CD4-positive, CD25-positive, alpha-beta regulatory T cell (primary cell): ENCODE measurements around the gene CD200. TPM values are rescaled to one million over a fixed set of nuclear protein-coding genes. Genes with fewer than 3 reads are reported as not detected.
"Not testable (repeated sequence)": the region's sequence is repeated elsewhere in the genome, so short reads cannot be mapped to it uniquely, and the experiment has no call there.

Experiments used
- ATAC-seq, 2 donors: fragments of 150-1000 bp; cut with Tn5 transposase; one replicate each; pipeline ENCODE4 v1.10.0; 2021; ENCODE audit warnings: low read depth in 2 of 2, moderate number of reproducible peaks in 2 of 2, moderate library complexity in 1 of 2
- DNase-seq, 3 donors: peaks; one replicate each; pipeline versions ENCODE4 v3.0.0 to v3.0.0-alpha.2; 2012 to 2022; ENCODE audit warnings: mixed read lengths in 1 of 3
- H3K27ac ChIP-seq: one replicate; pipeline ENCODE4 v1.7.0; 2013; ENCODE audit warnings: mild to moderate bottlenecking, low read length; ENCODE audit not compliant: insufficient read depth, poor library complexity, severe bottlenecking
- H3K27me3 ChIP-seq: one replicate; pipeline ENCODE4 v1.7.0; 2013; ENCODE audit warnings: low read length; ENCODE audit not compliant: control insufficient read depth, insufficient read depth
- H3K36me3 ChIP-seq: one replicate; pipeline ENCODE4 v1.7.0; 2013; ENCODE audit warnings: mild to moderate bottlenecking, low read length, moderate library complexity; ENCODE audit not compliant: control insufficient read depth, insufficient read depth
- H3K4me1 ChIP-seq: 2 replicates; pipeline ENCODE4 v1.7.0; 2013; ENCODE audit warnings: mild to moderate bottlenecking, low read length; ENCODE audit not compliant: insufficient read depth, control insufficient read depth, poor library complexity, severe bottlenecking
- H3K4me3 ChIP-seq: one replicate; pipeline ENCODE4 v1.7.0; 2013; ENCODE audit warnings: low read depth, mild to moderate bottlenecking, low read length, moderate library complexity
- H3K9me3 ChIP-seq, 2 experiments: 1 replicate in 1 of 2; 2 replicates in 1 of 2; pipeline ENCODE4 v1.7.0; 2013; ENCODE audit warnings: low read length in 2 of 2, mild to moderate bottlenecking in 1 of 2, moderate library complexity in 1 of 2; ENCODE audit not compliant: control insufficient read depth in 2 of 2
- H3K27ac Mint-ChIP-seq, 3 donors: one replicate each; pipeline ENCODE4 v1.8.0; 2020 to 2022; ENCODE audit warnings: mild to moderate bottlenecking in 3 of 3, mixed read lengths in 3 of 3, moderate library complexity in 2 of 3
- H3K27me3 Mint-ChIP-seq: one replicate; pipeline ENCODE4 v1.8.0; 2022; ENCODE audit warnings: mild to moderate bottlenecking, mixed read lengths
- H3K36me3 Mint-ChIP-seq: one replicate; pipeline ENCODE4 v1.8.0; 2020; ENCODE audit warnings: mixed read lengths
- H3K4me1 Mint-ChIP-seq, 4 donors: one replicate each; pipeline ENCODE4 v1.8.0; 2020 to 2022; ENCODE audit warnings: mixed read lengths in 4 of 4, mild to moderate bottlenecking in 1 of 4
- H3K4me3 Mint-ChIP-seq, 4 donors: one replicate each; pipeline ENCODE4 v1.8.0; 2020 to 2022; ENCODE audit warnings: mild to moderate bottlenecking in 4 of 4, mixed read lengths in 4 of 4, moderate library complexity in 3 of 4
- H3K9me3 Mint-ChIP-seq, 7 donors: one replicate each; pipeline ENCODE4 v1.8.0; 2020 to 2022; ENCODE audit warnings: mixed read lengths in 7 of 7, mild to moderate bottlenecking in 3 of 7, moderate library complexity in 2 of 7
- polyA plus RNA-seq, 4 donors: library from polyadenylated mRNA; unstranded; fragments of 300-500 nt; fragmentation: Illumina TruSeq; gene quantifications; one replicate each; pipeline ENCODE4 v1.2.3, GENCODE V29; 2021
- total RNA-seq: library from RNA; stranded (reverse); gene quantifications from one replicate; pipeline ENCODE4 v1.2.3, GENCODE V29; 2022

Gene CD200
- total and polyA plus RNA-seq, 5 donors from 2014 or later = 1.9 to 4.8 (median 2.8) TPM

DNA sequence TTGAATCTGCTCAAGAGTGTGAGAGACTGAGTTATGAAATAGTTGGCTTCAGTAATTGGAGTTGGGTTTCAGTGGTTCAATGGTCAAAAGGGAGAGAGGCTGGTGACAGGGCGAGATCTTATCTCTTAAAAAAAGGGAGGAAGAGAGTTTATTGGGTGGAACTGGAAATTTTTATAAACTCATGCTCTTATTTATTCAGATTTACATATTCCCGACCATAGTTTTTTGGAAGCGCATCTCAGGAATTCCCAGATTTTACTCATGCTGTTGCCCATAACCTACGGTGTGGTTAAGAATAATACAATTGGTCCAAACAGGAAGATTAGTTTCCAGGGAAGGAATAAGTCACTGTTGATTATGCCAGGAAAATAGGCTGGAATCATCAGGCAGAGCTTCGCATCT is 41.4 kb downstream of the CD200 start:
- Histone ChIP-seq H3K27me3 (no peaks in the 10 kb centered on the region), H3K27ac (no peak overlapping the region), H3K9me3 (no peaks in the 10 kb centered on the region), H3K36me3 (no peaks in the 10 kb centered on the region), H3K4me3 (no peak overlapping the region), H3K4me1 (no peaks in the 10 kb centered on the region)
- Mint-ChIP-seq H3K4me3 (no peak overlapping the region), H3K27ac (no peak overlapping the region), H3K4me1 (peaks cover 0 to 5% (median 2%) of the 10 kb centered on the region in 4 donors), H3K9me3 (no peaks in the 10 kb centered on the region), H3K27me3 (peaks cover 4% of the 10 kb centered on the region), H3K36me3 (no peaks in the 10 kb centered on the region)
- ATAC-seq (no peak), DNase-seq (no peak)

DNA sequence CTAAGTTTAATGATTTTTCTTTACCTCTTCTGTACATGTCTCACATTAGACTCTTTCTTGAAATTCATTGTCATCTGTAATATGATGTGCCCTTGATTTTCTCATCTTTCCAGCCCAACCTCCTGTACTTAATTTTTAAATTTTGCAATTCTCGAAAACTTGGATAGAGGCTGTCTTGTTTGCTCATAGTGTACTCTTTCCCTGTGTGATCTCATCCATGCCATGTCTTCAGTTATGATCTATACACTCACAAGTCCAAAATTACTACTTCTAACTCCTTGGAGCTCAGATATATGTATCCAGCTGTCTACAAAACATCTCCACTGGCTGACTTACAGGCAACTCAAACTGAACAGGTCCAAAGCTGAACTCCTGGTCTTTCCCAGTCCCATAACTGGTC is 42.2 kb downstream of the CD200 start:
- ATAC-seq (no peak), DNase-seq (no peak)
- Histone ChIP-seq H3K27ac (no peak overlapping the region), H3K4me3 (no peak overlapping the region), H3K36me3 (no peaks in the 10 kb centered on the region), H3K9me3 (no peaks in the 10 kb centered on the region), H3K27me3 (no peaks in the 10 kb centered on the region), H3K4me1 (no peaks in the 10 kb centered on the region)
- peaks cover 4% of the 10 kb centered on the region for H3K27me3 Mint-ChIP-seq
- H3K4me3 Mint-ChIP-seq = no peak overlapping the region
- no peak overlapping the region for H3K27ac Mint-ChIP-seq
- H3K36me3 Mint-ChIP-seq = no peaks in the 10 kb centered on the region
- peaks cover 0 to 5% (median 2%) of the 10 kb centered on the region in 4 donors for H3K4me1 Mint-ChIP-seq
- H3K9me3 Mint-ChIP-seq = no peaks in the 10 kb centered on the region

DNA sequence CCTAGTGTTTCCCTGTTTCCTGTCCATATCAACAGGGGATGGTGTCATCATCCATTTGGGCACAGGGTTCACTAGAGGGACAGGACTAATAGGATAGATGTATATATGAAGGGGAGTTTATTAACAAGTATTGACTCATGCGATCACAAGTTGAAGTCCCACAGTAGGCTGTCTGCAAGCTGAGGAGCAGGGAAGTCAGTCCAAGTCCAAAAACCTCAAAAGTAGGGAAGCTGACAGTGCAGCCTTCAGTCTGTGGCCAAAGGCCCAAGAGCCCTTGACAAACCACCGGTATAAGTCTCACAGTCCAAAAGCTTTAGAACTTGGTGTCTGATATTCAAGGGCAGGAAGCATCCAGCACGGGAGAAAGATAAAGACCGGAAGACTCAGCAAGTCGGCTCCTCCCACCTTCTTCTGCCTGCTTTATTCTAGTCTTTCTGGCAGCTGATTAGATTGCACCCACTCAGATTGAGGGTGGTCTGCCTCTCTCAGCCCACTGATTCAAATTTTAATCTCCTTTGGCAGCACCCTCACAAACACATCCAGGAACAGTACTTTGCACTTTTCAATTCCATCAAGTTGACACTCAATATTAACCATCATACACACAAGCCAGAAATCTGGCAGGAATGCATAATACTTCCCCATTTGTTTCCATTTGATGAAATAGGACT is 43.4 kb downstream of the CD200 start:
- no peak for ATAC-seq
- Histone ChIP-seq H3K36me3 (no peaks in the 10 kb centered on the region), H3K27me3 (no peaks in the 10 kb centered on the region), H3K27ac (no peak overlapping the region), H3K9me3 (no peaks in the 10 kb centered on the region), H3K4me1 (no peaks in the 10 kb centered on the region), H3K4me3 (no peak overlapping the region)
- Mint-ChIP-seq H3K27ac (peak overlapping the region in 1 of 3 donors; percentile 23), H3K4me1 (peaks cover 0 to 5% (median 2%) of the 10 kb centered on the region in 4 donors), H3K27me3 (peaks cover 4% of the 10 kb centered on the region), H3K9me3 (no peaks in the 10 kb centered on the region), H3K4me3 (no peak overlapping the region), H3K36me3 (no peaks in the 10 kb centered on the region)
- no peak for DNase-seq

DNA sequence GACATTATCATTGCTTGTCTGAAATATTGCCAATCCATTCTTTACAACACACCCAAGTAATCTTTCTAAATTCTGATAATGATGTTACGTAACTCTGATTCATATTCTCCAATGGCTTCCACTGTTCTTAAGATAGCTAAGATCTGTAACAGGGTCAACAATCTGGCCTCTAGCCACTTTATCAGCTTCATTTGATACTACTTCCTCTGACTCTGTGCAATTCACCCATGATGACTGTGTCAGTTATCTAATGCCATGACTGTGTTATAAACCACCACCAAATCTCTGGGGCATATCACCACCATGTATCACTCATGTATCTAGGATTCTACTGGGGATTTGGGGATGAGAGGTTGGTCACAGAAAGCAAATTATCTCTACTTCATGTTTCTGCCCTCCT is 44.0 kb downstream of the CD200 start:
- Histone ChIP-seq H3K4me1 (no peaks in the 10 kb centered on the region), H3K4me3 (no peak overlapping the region), H3K27ac (no peak overlapping the region), H3K27me3 (no peaks in the 10 kb centered on the region), H3K9me3 (no peaks in the 10 kb centered on the region), H3K36me3 (no peaks in the 10 kb centered on the region)
- Mint-ChIP-seq H3K36me3 (no peaks in the 10 kb centered on the region), H3K27me3 (peaks cover 4% of the 10 kb centered on the region), H3K9me3 (no peaks in the 10 kb centered on the region), H3K27ac (no peak overlapping the region), H3K4me1 (peaks cover 0 to 5% (median 2%) of the 10 kb centered on the region in 4 donors), H3K4me3 (no peak overlapping the region)
- DNase-seq (no peak), ATAC-seq (no peak)

DNA sequence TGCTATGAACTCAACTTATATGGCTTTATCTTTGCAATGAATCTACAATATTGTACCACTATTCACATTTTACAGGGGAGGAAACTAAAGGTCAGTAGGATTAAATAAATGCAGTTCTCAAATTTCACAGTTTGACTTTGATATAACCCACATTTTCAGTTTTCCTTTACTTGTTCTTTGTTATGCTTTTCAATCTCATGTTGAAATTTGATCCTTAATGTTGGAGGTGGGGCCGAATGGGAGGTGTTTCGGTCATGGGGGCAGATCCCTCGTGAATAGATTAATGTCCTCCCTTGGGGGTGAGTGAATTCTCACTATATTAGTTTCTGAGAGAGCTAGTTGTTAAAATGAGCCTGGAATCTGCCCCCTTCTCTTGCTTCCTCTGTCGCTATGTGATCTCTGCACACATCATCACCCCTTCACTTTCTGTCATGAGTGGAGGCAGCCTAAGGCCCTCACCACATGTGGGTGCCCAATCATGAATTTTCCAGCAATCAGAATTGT is 44.7 kb downstream of the CD200 start:
- no peak for DNase-seq
- no peak overlapping the region for H3K4me3 ChIP-seq
- H3K4me1 ChIP-seq = no peaks in the 10 kb centered on the region
- no peaks in the 10 kb centered on the region for H3K9me3 ChIP-seq
- H3K36me3 Mint-ChIP-seq = no peaks in the 10 kb centered on the region
- H3K27me3 ChIP-seq = no peaks in the 10 kb centered on the region
- H3K27me3 Mint-ChIP-seq = peaks cover 4% of the 10 kb centered on the region
- peaks cover 0 to 5% (median 2%) of the 10 kb centered on the region in 4 donors for H3K4me1 Mint-ChIP-seq
- H3K27ac Mint-ChIP-seq = no peak overlapping the region
- no peak overlapping the region for H3K4me3 Mint-ChIP-seq
- no peaks in the 10 kb centered on the region for H3K36me3 ChIP-seq
- no peak overlapping the region for H3K27ac ChIP-seq
- no peak for ATAC-seq
- no peaks in the 10 kb centered on the region for H3K9me3 Mint-ChIP-seq

DNA sequence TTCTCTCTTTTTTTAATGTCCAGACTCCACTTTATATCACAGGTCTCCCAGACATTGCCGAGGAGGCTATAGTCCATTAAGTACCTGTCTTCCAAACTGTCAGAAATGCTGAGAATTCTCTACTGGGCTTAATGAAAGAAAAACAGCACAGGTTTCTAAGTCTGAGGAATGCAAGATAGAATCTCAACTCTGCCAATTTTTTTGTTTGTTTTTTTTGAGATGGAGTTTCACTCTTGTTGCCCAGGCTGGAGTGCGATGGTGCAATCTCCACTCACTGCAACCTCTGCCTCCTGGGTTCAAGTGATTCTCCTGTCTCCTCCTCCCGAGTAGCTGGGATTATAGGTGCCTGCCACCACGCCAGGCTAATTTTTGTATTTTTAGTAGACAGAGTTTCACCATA is 45.4 kb downstream of the CD200 start:
- H3K27me3 ChIP-seq, ATAC-seq, H3K9me3 ChIP-seq, H3K4me3 ChIP-seq, H3K36me3 ChIP-seq, H3K36me3 Mint-ChIP-seq, H3K4me1 ChIP-seq, H3K27ac ChIP-seq, H3K4me3 Mint-ChIP-seq, DNase-seq, H3K4me1 Mint-ChIP-seq, H3K27me3 Mint-ChIP-seq, H3K9me3 Mint-ChIP-seq: not testable (repeated sequence)
- peak overlapping the region in 1 of 3 donors; percentile 58 for H3K27ac Mint-ChIP-seq

DNA sequence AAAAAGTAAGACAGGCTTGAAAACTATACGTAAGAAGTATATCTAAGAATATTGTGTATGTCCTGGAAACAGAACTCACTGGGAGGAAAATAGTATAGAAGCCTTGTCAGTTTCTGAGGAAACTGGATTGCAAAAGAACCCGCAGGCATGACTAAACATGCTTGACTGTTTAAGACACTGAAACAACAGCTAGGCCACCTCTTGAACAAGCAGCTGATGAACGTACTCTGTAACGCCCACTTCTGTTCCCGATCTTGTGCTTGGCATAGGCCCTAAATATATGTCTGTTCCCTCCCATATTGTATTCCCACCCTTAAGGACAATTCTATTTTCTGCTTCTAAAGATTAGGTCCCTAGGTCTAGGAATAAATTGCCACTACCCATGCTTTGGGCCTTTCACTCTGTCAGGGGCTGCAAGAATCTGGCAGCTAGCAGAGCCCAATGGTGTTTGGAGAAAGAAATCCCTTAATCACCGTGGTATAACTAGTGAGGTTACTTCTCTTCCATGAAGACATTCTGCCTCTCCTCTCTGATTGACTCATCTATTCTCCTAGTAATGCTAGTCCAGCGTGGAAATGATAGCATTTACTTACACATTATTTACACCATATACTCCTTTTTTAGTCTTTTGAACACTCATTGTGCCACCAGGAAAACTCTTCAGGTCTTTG is 46.2 kb downstream of the CD200 start:
- no peak overlapping the region for H3K4me3 Mint-ChIP-seq
- no peaks in the 10 kb centered on the region for H3K9me3 Mint-ChIP-seq
- Histone ChIP-seq H3K9me3 (no peaks in the 10 kb centered on the region), H3K4me3 (no peak overlapping the region), H3K36me3 (no peaks in the 10 kb centered on the region), H3K4me1 (no peaks in the 10 kb centered on the region), H3K27me3 (no peaks in the 10 kb centered on the region), H3K27ac (no peak overlapping the region)
- DNase-seq (no peak), ATAC-seq (no peak)
- H3K36me3 Mint-ChIP-seq = no peaks in the 10 kb centered on the region
- no peak overlapping the region for H3K27ac Mint-ChIP-seq
- H3K4me1 Mint-ChIP-seq = no peaks in the 10 kb centered on the region
- H3K27me3 Mint-ChIP-seq = no peaks in the 10 kb centered on the region
